Tibial nerve (tissue), 3 donors: ENCODE data around the gene THSD1.

Source experiments
- CTCF ChIP-seq, 5 experiments: fragments of 200-600 bp in 3 of 5; fragments of 450-650 bp in 2 of 5; sonication (generic) in 3 of 5; IDR thresholded peaks; one replicate each; pipeline ENCODE4 v1.5.1; 2016 to 2019; ENCODE audit warnings: antibody characterized with exemption in 5 of 5, mild to moderate bottlenecking in 3 of 5, moderate library complexity in 2 of 5
- POLR2A ChIP-seq, 2 donors: fragments of 450-650 bp; IDR thresholded peaks; one replicate each; pipeline ENCODE4 v1.6.1; 2017; ENCODE audit warnings: antibody characterized with exemption in 2 of 2, mild to moderate bottlenecking in 2 of 2, moderate library complexity in 2 of 2

GRCh38 chr13:52419080-52419479, 13.1 kb upstream of the THSD1 start:
- TF ChIP-seq CTCF (IDR thresholded peaks at IDR 0.05) (no peak), POLR2A (IDR thresholded peaks at IDR 0.05) (no peak)
